ENCODE measurements around the gene HS3ST4. TPM values are rescaled to one million over a fixed set of nuclear protein-coding genes. Genes with fewer than 3 reads are reported as not detected.

The HS3ST4 gene
- total RNA-seq, 1 donor from 2014 or later, result not detected

- no peak overlapping the region for H3K4me3 ChIP-seq (ENCODE audit: low read depth, low read length)
- no peak for TF ChIP-seq CTCF (conservative IDR thresholded peaks at IDR 0.05; ENCODE audit: low read depth, low read length)
- no peak for DNase-seq (ENCODE audit: low read depth)
These were observed 362.1 kb downstream of the HS3ST4 start for GRCh38 chr16:26053889-26054288.

- no peak for TF ChIP-seq CTCF (conservative IDR thresholded peaks at IDR 0.05; ENCODE audit: low read depth, low read length)
These were observed 366.6 kb downstream of the HS3ST4 start for GRCh38 chr16:26058326-26058725.

GRCh38 chr16:26070302-26071100, 378.7 kb downstream of the HS3ST4 start:
- DNase-seq (ENCODE audit: low read depth), result no peak
- TF ChIP-seq CTCF (conservative IDR thresholded peaks at IDR 0.05; ENCODE audit: low read depth, low read length), result no peak
- H3K4me3 ChIP-seq (ENCODE audit: low read depth, low read length), result no peak overlapping the region

More at GRCh38 chr16:26058326-26058725, 366.6 kb downstream of the HS3ST4 start:
- DNase-seq (ENCODE audit: low read depth), result no peak
- no peak overlapping the region for H3K4me3 ChIP-seq (ENCODE audit: low read depth, low read length)

GRCh38 chr16:26071101-26071866, 379.5 kb downstream of the HS3ST4 start:
- no peak for TF ChIP-seq CTCF (conservative IDR thresholded peaks at IDR 0.05; ENCODE audit: low read depth, low read length)
- DNase-seq (ENCODE audit: low read depth), result no peak

GRCh38 chr16:26078716-26079355, 387.1 kb downstream of the HS3ST4 start:
- TF ChIP-seq CTCF (conservative IDR thresholded peaks at IDR 0.05; ENCODE audit: low read depth, low read length), result no peak
- no peak overlapping the region for H3K4me3 ChIP-seq (ENCODE audit: low read depth, low read length)
- no peak for DNase-seq (ENCODE audit: low read depth)

More at GRCh38 chr16:26071101-26071866, 379.5 kb downstream of the HS3ST4 start:
- H3K4me3 ChIP-seq (ENCODE audit: low read depth, low read length), result no peak overlapping the region

GRCh38 chr16:26087091-26087490, 395.3 kb downstream of the HS3ST4 start:
- no peak for TF ChIP-seq CTCF (conservative IDR thresholded peaks at IDR 0.05; ENCODE audit: low read depth, low read length)
- no peak overlapping the region for H3K4me3 ChIP-seq (ENCODE audit: low read depth, low read length)
- DNase-seq (ENCODE audit: low read depth), result no peak

Data from epithelial cell of proximal tubule (primary cell).